Endothelial cell of umbilical vein (primary cell): Measurements from ENCODE around the gene RGS6. TPM values are rescaled to one million over a fixed set of nuclear protein-coding genes. Genes with fewer than 3 reads are reported as not detected.

Experiments
- BruUV-seq: library from RNA; stranded (reverse); fragments of 400-500 nt; replicated peaks from 2 replicates; lab custom pipeline; 2021; lab: Mats Ljungman, UMichigan
- CTCF ChIA-PET: fragments of 300-600, 350-600 bp; sonication (Branson Sonifier 250); formaldehyde crosslinking; loops from one replicate; lab custom pipeline; 2021; ENCODE audit warnings: antibody characterized with exemption, inconsistent platforms; lab: Charles Lee
- POLR2A ChIA-PET: fragments of 300-600, 350-600 bp; sonication (Branson Sonifier 250); formaldehyde crosslinking; loops from one replicate; lab custom pipeline; 2021; ENCODE audit warnings: antibody characterized with exemption, inconsistent platforms; lab: Charles Lee
- DNase-seq: peaks from one replicate; pipeline ENCODE4 v3.0.0-alpha.2; 2011; ENCODE audit warnings: low read depth, low spot score
- FAIRE-seq: peaks from 2 replicates; lab custom pipeline; 2011; peaks lifted over from hg19 to GRCh38; lab: Jason Lieb, UNC
- H2AFZ ChIP-seq: 2 replicates; pipeline ENCODE4 v1.6.0; 2012; ENCODE audit warnings: low read depth, low read length, control low read depth, inconsistent platforms
- H3K27ac ChIP-seq: 2 replicates; pipeline ENCODE4 v1.5.1; 2011; ENCODE audit warnings: low read depth, mild to moderate bottlenecking, control low read depth, low read length, moderate library complexity; ENCODE audit not compliant: insufficient read depth
- H3K27me3 ChIP-seq, 2 experiments: 2 replicates each; pipeline versions ENCODE4 v1.6.0 to v1.6.1; 2011; ENCODE audit warnings: low read length in 2 of 2, mixed read lengths in 1 of 2; ENCODE audit not compliant: control insufficient read depth in 2 of 2, insufficient read depth in 2 of 2
- H3K36me3 ChIP-seq, 2 experiments: 2 replicates in 1 of 2; 3 replicates in 1 of 2; pipeline ENCODE4 v1.5.1; 2011; ENCODE audit warnings: low read length in 2 of 2, mild to moderate bottlenecking in 1 of 2, moderate library complexity in 1 of 2; ENCODE audit not compliant: control insufficient read depth in 2 of 2, insufficient read depth in 2 of 2; ENCODE audit errors: extremely low read depth in 1 of 2
- H3K4me1 ChIP-seq: 3 replicates; pipeline ENCODE4 v1.5.1; 2011; ENCODE audit warnings: mild to moderate bottlenecking, low read length; ENCODE audit not compliant: control insufficient read depth, insufficient read depth; ENCODE audit errors: extremely low read depth
- H3K4me2 ChIP-seq: 2 replicates; pipeline ENCODE4 v1.6.1; 2011; ENCODE audit warnings: low read length, control low read depth, mixed read lengths; ENCODE audit not compliant: insufficient read depth
- H3K4me3 ChIP-seq, 3 experiments: fragments of 200-600 bp in 1 of 3; sonication (generic), shearing (Covaris generic) in 1 of 3; replicated peaks in 1 of 3; 2 replicates each; pipeline ENCODE4 v1.5.1; 2011 to 2016; ENCODE audit warnings: control low read depth in 3 of 3, low read length in 3 of 3, mild to moderate bottlenecking in 2 of 3, inconsistent platforms in 1 of 3, low read depth in 1 of 3, moderate library complexity in 1 of 3; ENCODE audit not compliant: insufficient read depth in 1 of 3
- H3K79me2 ChIP-seq: 2 replicates; pipeline ENCODE4 v1.6.0; 2012; ENCODE audit warnings: low read length, inconsistent platforms; ENCODE audit not compliant: control insufficient read depth, insufficient read depth
- H3K9ac ChIP-seq: replicated peaks from 2 replicates; pipeline ENCODE3; 2011; ENCODE audit warnings: low read length, control low read depth; ENCODE audit not compliant: insufficient read depth; ENCODE audit errors: extremely low read depth
- H3K9me1 ChIP-seq: replicated peaks from 3 replicates; pipeline ENCODE4 v1.6.0; 2011; ENCODE audit warnings: mild to moderate bottlenecking, low read length; ENCODE audit not compliant: control insufficient read depth, insufficient read depth; ENCODE audit errors: extremely low read depth
- H3K9me3 ChIP-seq: replicated peaks from 2 replicates; pipeline ENCODE4 v1.5.1; 2012; ENCODE audit warnings: low read length, inconsistent platforms; ENCODE audit not compliant: control insufficient read depth, insufficient read depth
- H4K20me1 ChIP-seq: replicated peaks from 2 replicates; pipeline ENCODE3; 2011; ENCODE audit warnings: mild to moderate bottlenecking, low read length; ENCODE audit not compliant: control insufficient read depth, insufficient read depth; ENCODE audit errors: extremely low read depth
- CTCF ChIP-seq, 2 donors: IDR thresholded peaks; 1 replicate in 1 of 2; 2 replicates in 1 of 2; pipeline ENCODE4 v1.5.1; 2011; ENCODE audit warnings: low read length in 2 of 2, mild to moderate bottlenecking in 2 of 2, moderate library complexity in 2 of 2, control low read depth in 1 of 2, inconsistent platforms in 1 of 2, low read depth in 1 of 2; ENCODE audit not compliant: insufficient read depth in 1 of 2; ENCODE audit errors: extremely low read depth in 1 of 2
- EZH2 ChIP-seq: IDR thresholded peaks from 2 replicates; pipeline ENCODE4 v1.6.1; 2012; ENCODE audit warnings: borderline replicate concordance, low read depth, mild to moderate bottlenecking, moderate library complexity, low read length, inconsistent platforms; ENCODE audit not compliant: severe bottlenecking
- FOS ChIP-seq: IDR thresholded peaks from 2 replicates; pipeline ENCODE4 v1.6.1; 2011; ENCODE audit warnings: mild to moderate bottlenecking, low read length, moderate library complexity, borderline replicate concordance; ENCODE audit not compliant: insufficient read depth
- GATA2 ChIP-seq: IDR thresholded peaks from 2 replicates; pipeline ENCODE4 v1.7.0; 2011; ENCODE audit warnings: low read depth, mild to moderate bottlenecking, moderate library complexity, mixed read lengths, low read length; ENCODE audit not compliant: insufficient read length, insufficient read depth
- JUN ChIP-seq: IDR thresholded peaks from 2 replicates; pipeline ENCODE4 v1.6.1; 2011; ENCODE audit warnings: borderline replicate concordance, low read depth; ENCODE audit not compliant: insufficient read length, insufficient read depth
- MAX ChIP-seq: IDR thresholded peaks from 2 replicates; pipeline ENCODE4 v1.6.1; 2011; ENCODE audit not compliant: insufficient read depth, insufficient read length
- MYC ChIP-seq: IDR thresholded peaks from one replicate; pipeline ENCODE4 v1.6.1; 2011; ENCODE audit warnings: mild to moderate bottlenecking, low read depth, low read length
- POLR2A ChIP-seq: IDR thresholded peaks from 2 replicates; pipeline ENCODE4 v1.6.1; 2012; ENCODE audit warnings: low read depth, mild to moderate bottlenecking, control low read depth, low read length
- POLR2AphosphoS5 ChIP-seq: IDR thresholded peaks from 2 replicates; pipeline ENCODE4 v1.6.1; 2012; ENCODE audit warnings: low read depth, mild to moderate bottlenecking, control low read depth, low read length, moderate library complexity; ENCODE audit not compliant: insufficient read depth
- dilution Hi-C: fragments of 300-500 bp; cut with MboI; formaldehyde crosslinking; loops from one replicate; pipeline ENCODE4 v1.15.0; 2019; ENCODE audit warnings: low sequenced_read_pairs; ENCODE audit not compliant: extremely low pct_ligation_motif_present
- intact Hi-C: fragments of 100-400 bp; cut with micrococcal nuclease; formaldehyde crosslinking; loops from one replicate; pipeline ENCODE4 v1.10.0; 2022
- polyA plus RNA-seq, 4 experiments: library from polyadenylated mRNA; depleted of rRNA in 3 of 4; stranded (reverse) in 3 of 4; unstranded in 1 of 4; fragments of >200 nt; gene quantifications; 2 replicates each; pipeline versions ENCODE4 v1.2.1 to v1.2.3, GENCODE V29; 2011 to 2012; ENCODE audit warnings: missing spikeins in 1 of 4
- total RNA-seq: library from RNA; stranded (reverse); gene quantifications from 2 replicates; pipeline ENCODE4 v1.2.3, GENCODE V29; 2021

RGS6 gene
- total and polyA plus RNA-seq, 2 donors (not counting 3 experiments of a cell fraction or from before 2014, with no cell fraction given) = not detected

GRCh38 chr14:72495668-72496067 lies 563.4 kb downstream of the RGS6 start:
- BruUV-seq = no TSS peak
- H3K9me3 ChIP-seq = no peaks in the 10 kb centered on the region
- no peaks in the 10 kb centered on the region for H3K9me1 ChIP-seq
- ChIA-PET POLR2A (no interaction called here), CTCF (no interaction called here)
- no peaks in the 10 kb centered on the region for H3K79me2 ChIP-seq
- no peak for TF ChIP-seq POLR2A
- TF ChIP-seq JUN = no peak
- H2AFZ ChIP-seq = no peak overlapping the region
- H3K36me3 ChIP-seq = no peaks in the 10 kb centered on the region
- H3K4me2 ChIP-seq = no peak overlapping the region
- H3K9ac ChIP-seq = no peak overlapping the region
- DNase-seq (no peak), FAIRE-seq (no peak)
- intact Hi-C loops (no loop called here), dilution Hi-C loops (no loop called here)
- H3K27ac ChIP-seq = no peak overlapping the region
- no peaks in the 10 kb centered on the region for H3K4me1 ChIP-seq
- H4K20me1 ChIP-seq = no peaks in the 10 kb centered on the region
- H3K27me3 ChIP-seq = peaks cover 17 to 38% of the 10 kb centered on the region in 2 experiments
- no peak overlapping the region for H3K4me3 ChIP-seq

GRCh38 chr14:72498646-72499045 lies 566.4 kb downstream of the RGS6 start:
- no peaks in the 10 kb centered on the region for H3K79me2 ChIP-seq
- FAIRE-seq (no peak), DNase-seq (no peak)
- intact Hi-C loops (no loop called here), dilution Hi-C loops (no loop called here)
- H3K4me2 ChIP-seq = no peak overlapping the region
- TF ChIP-seq MYC (no peak), POLR2A (no peak), EZH2 (no peak), POLR2AphosphoS5 (no peak), GATA2 (no peak), MAX (no peak), CTCF (IDR thresholded peaks at IDR 0.05; ENCODE audit: extremely low read depth in 1 of 2, insufficient read depth in 1 of 2, low read depth in 1 of 2, low read length in 2 of 2) (no peak), FOS (no peak), JUN (no peak)
- peaks cover 18 to 37% of the 10 kb centered on the region in 2 experiments for H3K27me3 ChIP-seq
- BruUV-seq = no TSS peak
- H4K20me1 ChIP-seq = no peaks in the 10 kb centered on the region
- no peak overlapping the region for H2AFZ ChIP-seq
- no peak overlapping the region for H3K4me3 ChIP-seq
- no peak overlapping the region for H3K9ac ChIP-seq
- no peak overlapping the region for H3K27ac ChIP-seq
- peaks cover 1% of the 10 kb centered on the region for H3K4me1 ChIP-seq
- POLR2A ChIA-PET = no interaction called here
- H3K9me3 ChIP-seq = no peaks in the 10 kb centered on the region
- no peaks in the 10 kb centered on the region for H3K36me3 ChIP-seq
- H3K9me1 ChIP-seq = no peaks in the 10 kb centered on the region
- CTCF ChIA-PET = no interaction called here
